ENCODE results near the gene KRTAP10-2.

DNA sequence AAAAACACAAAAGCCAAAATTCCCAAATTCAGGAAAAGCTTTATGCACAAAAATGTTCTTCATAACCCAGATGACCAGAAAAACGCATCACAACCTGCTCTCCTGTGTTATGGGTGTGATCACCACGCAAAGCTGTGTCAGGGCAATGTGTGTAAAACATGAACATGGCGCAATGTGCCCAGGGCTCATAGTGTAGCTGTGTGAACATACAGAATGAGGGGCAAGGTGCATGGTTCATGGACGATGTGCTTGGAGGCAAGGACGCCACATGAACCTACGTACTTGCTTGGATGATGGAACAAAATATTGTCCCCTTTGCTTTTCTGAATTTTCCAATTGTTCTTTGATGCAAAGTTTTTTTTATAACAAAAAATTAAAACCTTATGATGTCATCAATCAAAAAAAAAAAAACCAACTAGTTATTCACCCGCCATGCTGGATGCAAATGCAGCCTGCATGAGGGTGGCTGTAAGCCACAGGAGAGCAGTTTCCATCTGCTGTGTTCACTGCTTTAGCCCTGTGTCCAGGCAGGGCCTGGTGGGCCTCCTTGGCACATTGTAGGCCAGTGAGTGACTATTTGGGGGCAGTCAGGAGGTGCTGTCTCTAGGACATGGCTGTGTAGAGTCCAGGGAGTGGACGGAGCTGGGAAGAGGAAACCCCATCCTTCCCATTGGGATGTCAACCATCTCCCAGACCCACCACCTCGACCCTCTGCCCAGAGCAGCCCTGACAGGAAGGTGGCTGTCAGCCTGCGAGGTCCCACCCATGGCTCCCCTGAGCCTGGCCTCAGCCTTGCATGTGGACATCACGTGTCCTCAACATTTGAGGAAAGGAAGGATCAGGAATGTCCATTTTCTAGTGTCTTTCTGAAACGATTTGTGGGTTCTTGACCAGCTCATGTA, 25.0 kb downstream of the KRTAP10-2 start:
- TF ChIP-seq, protein P1, sequence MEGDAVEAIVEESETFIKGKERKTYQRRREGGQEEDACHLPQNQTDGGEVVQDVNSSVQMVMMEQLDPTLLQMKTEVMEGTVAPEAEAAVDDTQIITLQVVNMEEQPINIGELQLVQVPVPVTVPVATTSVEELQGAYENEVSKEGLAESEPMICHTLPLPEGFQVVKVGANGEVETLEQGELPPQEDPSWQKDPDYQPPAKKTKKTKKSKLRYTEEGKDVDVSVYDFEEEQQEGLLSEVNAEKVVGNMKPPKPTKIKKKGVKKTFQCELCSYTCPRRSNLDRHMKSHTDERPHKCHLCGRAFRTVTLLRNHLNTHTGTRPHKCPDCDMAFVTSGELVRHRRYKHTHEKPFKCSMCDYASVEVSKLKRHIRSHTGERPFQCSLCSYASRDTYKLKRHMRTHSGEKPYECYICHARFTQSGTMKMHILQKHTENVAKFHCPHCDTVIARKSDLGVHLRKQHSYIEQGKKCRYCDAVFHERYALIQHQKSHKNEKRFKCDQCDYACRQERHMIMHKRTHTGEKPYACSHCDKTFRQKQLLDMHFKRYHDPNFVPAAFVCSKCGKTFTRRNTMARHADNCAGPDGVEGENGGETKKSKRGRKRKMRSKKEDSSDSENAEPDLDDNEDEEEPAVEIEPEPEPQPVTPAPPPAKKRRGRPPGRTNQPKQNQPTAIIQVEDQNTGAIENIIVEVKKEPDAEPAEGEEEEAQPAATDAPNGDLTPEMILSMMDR (conservative IDR thresholded peaks at IDR 0.05 in 1 of 2, IDR thresholded peaks at IDR 0.05 in 1 of 2; ENCODE audit: low read depth in 1 of 2, low read length in 2 of 2) = no peak
- no peak for TF ChIP-seq EZH2 (IDR thresholded peaks at IDR 0.05; ENCODE audit: low read length, missing control alignments)

Data from fibroblast of lung (primary cell).